OCI-LY3 (cell line): ENCODE results near the gene CDKN1B.

Experiments used
- CTCF ChIP-seq: fragments of 200-600, 300-600 bp; sonication (generic); IDR thresholded peaks from 2 replicates; pipeline ENCODE4 v1.5.1; 2014; ENCODE audit warnings: antibody characterized with exemption, low read length, low read depth
- EZH2phosphoT487 ChIP-seq: fragments of 200-600 bp; shearing (Covaris generic); IDR thresholded peaks from 2 replicates; pipeline ENCODE4 v1.6.1; 2018; ENCODE audit warnings: antibody characterized with exemption, mixed run types, low read depth

GRCh38 chr12:12715128-12715458 is 2.1 kb upstream of the CDKN1B start:
- TF ChIP-seq CTCF: no peak
- TF ChIP-seq EZH2phosphoT487: no peak
